Ascending aorta (tissue), 2 donors: Measurements from ENCODE around the gene LRRC45. TPM values are rescaled to one million over a fixed set of nuclear protein-coding genes. Genes with fewer than 3 reads are reported as not detected.

Experiments
- DNase-seq, 2 donors: peaks; one replicate each; pipeline ENCODE4 v3.0.0-alpha.2; 2019; ENCODE audit warnings: low spot score in 2 of 2
- H3K27ac ChIP-seq, 2 donors: fragments of 200-600 bp; sonication (generic); one replicate each; pipeline ENCODE4 v1.5.1; 2016 to 2017; ENCODE audit warnings: mild to moderate bottlenecking in 1 of 2
- H3K27me3 ChIP-seq: fragments of 200-600 bp; sonication (generic); one replicate; pipeline ENCODE4 v1.5.1; 2017
- H3K36me3 ChIP-seq, 2 donors: fragments of 200-600 bp; sonication (generic); one replicate each; pipeline ENCODE4 v1.5.1; 2016
- H3K4me1 ChIP-seq, 2 donors: fragments of 200-600 bp; sonication (generic); one replicate each; pipeline ENCODE4 v1.5.1; 2016 to 2017; ENCODE audit warnings: mild to moderate bottlenecking in 1 of 2
- H3K4me3 ChIP-seq, 2 donors: fragments of 200-600 bp; sonication (generic); one replicate each; pipeline ENCODE4 v1.5.1; 2016 to 2017; ENCODE audit warnings: mild to moderate bottlenecking in 1 of 2
- H3K9me3 ChIP-seq, 2 donors: fragments of 200-600 bp; sonication (generic); one replicate each; pipeline ENCODE4 v1.5.1; 2016
- intact Hi-C: fragments of 100-400 bp; cut with DNase I; formaldehyde crosslinking; loops from one replicate; pipeline ENCODE4 v1.15.1; 2023
- total RNA-seq: library from RNA; depleted of rRNA; stranded (reverse); fragments of >200 nt; gene quantifications from one replicate; pipeline ENCODE4 v1.1.0, GENCODE V29; 2016
- TF ChIP-seq, protein P1 (sequence below), 3 experiments: fragments of 200-600 bp in 2 of 3; fragments of 450-650 bp in 1 of 3; sonication (generic) in 2 of 3; IDR thresholded peaks; one replicate each; pipeline ENCODE4 v1.5.1; 2016 to 2019; ENCODE audit warnings: antibody characterized with exemption in 3 of 3, mild to moderate bottlenecking in 1 of 3, moderate library complexity in 1 of 3

The LRRC45 gene
- total RNA-seq, 1 donor from 2014 or later, result 2.0 TPM

DNA sequence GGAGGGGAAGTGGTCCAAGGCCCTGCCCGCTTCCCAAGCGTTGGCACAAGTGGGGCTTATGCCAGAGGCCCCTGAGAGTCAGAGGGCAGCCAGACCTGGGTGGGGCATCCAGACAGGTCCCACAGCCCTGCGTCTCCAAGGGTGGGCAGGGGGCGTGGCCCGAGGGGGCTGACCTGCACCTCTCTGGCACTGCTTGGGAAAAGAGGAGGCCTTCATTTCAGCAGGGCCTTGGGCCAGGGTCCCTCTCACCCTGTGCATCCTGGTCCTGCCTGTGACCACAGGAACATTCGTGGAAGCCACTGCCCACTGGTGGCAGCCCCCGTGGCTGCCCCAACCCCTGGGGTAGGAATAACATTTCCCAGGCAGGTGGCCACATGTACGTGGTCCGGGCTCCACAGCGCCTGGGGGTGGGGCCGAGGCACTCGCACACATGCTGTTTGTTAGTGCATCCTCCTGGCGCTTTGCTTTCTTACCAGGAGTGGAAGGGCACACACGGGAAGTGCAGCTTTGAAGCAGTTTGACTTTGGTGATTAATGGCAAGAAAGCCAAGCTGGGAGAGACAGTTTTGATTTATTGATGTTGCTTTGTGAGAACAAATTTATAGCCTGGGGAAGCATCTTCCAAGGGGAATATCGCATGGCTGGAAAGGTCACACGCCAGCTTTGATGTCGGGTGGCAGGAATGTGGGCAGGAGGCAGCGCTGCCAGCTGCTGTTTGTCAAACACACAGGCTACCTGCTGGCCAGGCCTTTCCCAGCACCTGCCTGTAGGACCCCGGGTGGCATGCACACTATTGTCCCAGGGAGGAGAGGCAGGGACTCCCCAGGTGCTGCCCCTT lies 4.7 kb upstream of the LRRC45 start:
- intact Hi-C loops, result no loop called here
- TF ChIP-seq, protein P1, sequence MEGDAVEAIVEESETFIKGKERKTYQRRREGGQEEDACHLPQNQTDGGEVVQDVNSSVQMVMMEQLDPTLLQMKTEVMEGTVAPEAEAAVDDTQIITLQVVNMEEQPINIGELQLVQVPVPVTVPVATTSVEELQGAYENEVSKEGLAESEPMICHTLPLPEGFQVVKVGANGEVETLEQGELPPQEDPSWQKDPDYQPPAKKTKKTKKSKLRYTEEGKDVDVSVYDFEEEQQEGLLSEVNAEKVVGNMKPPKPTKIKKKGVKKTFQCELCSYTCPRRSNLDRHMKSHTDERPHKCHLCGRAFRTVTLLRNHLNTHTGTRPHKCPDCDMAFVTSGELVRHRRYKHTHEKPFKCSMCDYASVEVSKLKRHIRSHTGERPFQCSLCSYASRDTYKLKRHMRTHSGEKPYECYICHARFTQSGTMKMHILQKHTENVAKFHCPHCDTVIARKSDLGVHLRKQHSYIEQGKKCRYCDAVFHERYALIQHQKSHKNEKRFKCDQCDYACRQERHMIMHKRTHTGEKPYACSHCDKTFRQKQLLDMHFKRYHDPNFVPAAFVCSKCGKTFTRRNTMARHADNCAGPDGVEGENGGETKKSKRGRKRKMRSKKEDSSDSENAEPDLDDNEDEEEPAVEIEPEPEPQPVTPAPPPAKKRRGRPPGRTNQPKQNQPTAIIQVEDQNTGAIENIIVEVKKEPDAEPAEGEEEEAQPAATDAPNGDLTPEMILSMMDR (IDR thresholded peaks at IDR 0.05), result no peak
- Histone ChIP-seq H3K27me3 (no peaks in the 10 kb centered on the region), H3K4me3 (no peak overlapping the region), H3K4me1 (peaks cover 16 to 17% of the 10 kb centered on the region in 2 donors), H3K9me3 (no peaks in the 10 kb centered on the region), H3K36me3 (peaks cover 0 to 14% of the 10 kb centered on the region in 2 donors), H3K27ac (no peak overlapping the region)
- no peak for DNase-seq

DNA sequence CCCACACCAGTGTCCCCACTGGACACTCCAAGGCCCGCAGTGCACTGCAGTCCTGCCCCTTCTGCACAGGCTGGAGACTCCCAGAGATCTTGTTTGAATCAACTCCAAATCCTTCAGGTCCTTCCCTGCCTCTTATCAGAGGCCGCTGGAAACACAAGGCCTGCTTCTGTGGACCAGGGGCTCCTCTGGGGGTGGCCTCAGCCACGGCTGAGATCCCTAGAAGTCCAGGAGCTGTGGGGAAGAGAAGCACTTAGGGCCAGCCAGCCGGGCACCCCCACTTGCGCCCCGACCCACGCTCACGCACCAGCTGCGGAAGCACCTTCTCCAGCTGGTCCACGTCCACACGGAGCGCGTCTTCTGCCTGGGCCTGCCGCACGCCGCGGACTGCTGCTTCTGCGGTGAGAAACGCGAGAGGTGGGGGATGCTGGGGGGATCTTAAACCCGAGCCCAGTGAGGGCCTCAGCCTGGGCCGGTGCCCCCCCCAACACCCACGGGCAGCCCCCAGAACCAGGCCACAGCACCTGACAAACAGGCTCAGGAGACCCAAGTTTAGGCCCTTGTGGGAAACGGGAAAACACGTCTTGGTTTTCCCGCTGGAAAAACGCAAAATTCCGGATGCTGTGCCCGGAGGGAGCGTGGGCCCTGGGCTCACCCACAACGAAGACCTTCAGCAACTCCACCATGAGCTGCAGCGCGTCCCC lies 4.0 kb upstream of the LRRC45 start:
- no peak for DNase-seq
- intact Hi-C loops, result no loop called here
- Histone ChIP-seq H3K4me1 (peaks cover 12 to 20% of the 10 kb centered on the region in 2 donors), H3K27me3 (no peaks in the 10 kb centered on the region), H3K36me3 (peaks cover 0 to 14% of the 10 kb centered on the region in 2 donors), H3K9me3 (no peaks in the 10 kb centered on the region), H3K27ac (no peak overlapping the region), H3K4me3 (no peak overlapping the region)
- TF ChIP-seq, protein P1 (IDR thresholded peaks at IDR 0.05), result no peak

DNA sequence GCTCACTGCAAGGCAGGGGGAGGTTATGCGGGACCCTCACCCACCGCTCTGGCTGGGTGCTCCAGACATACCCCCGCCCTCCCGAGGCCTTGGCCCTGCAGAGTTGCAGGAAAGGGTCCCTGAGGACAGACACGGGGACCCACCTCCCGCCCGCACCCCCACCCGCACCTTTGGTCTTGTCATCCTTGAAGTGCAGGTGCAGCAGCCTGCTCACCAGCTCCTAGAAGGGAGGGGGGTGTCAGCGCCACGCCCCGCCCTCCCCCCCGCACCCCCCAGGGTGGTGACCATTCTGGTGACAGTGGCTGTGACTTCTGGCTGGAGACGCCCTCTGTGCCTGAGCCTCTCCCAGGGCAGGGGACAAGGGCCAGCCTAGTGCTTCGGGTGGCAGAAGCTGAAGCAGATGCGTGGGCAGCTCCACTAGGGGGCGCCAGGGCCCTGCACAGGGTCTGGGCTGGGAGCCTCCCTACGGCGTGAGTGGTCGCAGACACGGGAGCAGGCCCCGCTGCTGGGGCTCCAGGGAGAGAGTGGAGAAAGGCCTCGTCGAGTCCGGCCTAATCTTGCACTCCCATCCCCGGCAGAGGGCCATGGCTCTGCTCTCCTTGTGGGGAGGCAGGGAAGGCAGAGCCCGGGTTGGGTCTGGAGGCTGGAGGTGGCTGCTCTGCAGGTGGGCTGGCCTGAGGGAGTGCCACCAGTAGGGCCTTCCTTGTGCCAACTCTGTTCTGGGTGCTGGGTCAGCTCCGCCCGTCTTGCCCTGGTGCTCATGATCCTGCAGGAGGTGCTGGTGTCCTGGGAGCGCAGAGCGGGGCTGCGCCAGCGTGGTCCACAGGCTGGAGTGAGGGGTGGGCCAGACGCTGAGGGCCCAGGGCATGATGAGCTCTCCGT lies 3.2 kb upstream of the LRRC45 start:
- H3K4me1 ChIP-seq, result peaks cover 12 to 20% of the 10 kb centered on the region in 2 donors
- H3K27me3 ChIP-seq, result no peaks in the 10 kb centered on the region
- no peak overlapping the region for H3K27ac ChIP-seq
- intact Hi-C loops, result loop anchor here (5.0 kb wide), 3 partner anchors 108 to 192 kb away; partner anchors contain the start of genes ARHGDIA, CCDC57 and PCYT2
- peaks cover 0 to 14% of the 10 kb centered on the region in 2 donors for H3K36me3 ChIP-seq
- H3K9me3 ChIP-seq, result no peaks in the 10 kb centered on the region
- no peak for DNase-seq
- no peak overlapping the region for H3K4me3 ChIP-seq
- TF ChIP-seq, protein P1 (IDR thresholded peaks at IDR 0.05), result peak; percentile 40 to 67 (median 64)

DNA sequence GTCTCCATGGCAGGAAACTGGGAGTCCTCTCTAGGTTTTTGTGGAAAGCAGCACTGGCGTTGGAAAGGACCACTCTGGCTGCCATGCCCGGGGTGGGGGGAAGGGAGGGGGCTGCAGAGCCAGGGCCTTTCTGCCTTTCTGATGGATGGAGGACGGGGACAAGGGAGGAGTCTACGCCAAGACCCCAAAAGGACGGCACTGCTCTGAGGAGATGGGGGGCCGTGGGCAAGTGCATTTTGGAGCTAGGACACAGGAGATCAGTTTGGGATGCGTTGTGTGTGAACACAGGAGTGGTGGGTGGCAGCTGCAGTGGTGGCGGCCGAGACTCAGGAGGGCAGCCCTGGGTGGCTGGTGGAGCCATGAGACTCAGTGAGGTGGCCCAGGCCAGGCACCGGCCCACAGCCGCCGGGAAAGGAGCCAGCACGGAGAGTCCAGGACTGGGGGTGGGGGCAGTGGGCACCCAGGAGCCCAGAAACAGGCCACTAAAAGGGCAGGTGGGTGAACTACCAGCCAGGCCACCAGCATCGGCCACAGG lies 2.5 kb upstream of the LRRC45 start:
- Histone ChIP-seq H3K27ac (no peak overlapping the region), H3K36me3 (peaks cover 0 to 14% of the 10 kb centered on the region in 2 donors), H3K4me3 (no peak overlapping the region), H3K27me3 (no peaks in the 10 kb centered on the region), H3K4me1 (peaks cover 12 to 20% of the 10 kb centered on the region in 2 donors), H3K9me3 (no peaks in the 10 kb centered on the region)
- intact Hi-C loops, result loop anchor here (1.0 to 5.0 kb wide), 4 partner anchors 61 to 192 kb away; partner anchors contain the start of genes ARHGDIA, CCDC57 and PCYT2
- TF ChIP-seq, protein P1 (IDR thresholded peaks at IDR 0.05), result no peak
- DNase-seq, result no peak
